Posterior cingulate gyrus (tissue), 11 donors: ENCODE results near the gene LDLRAD4.
A peak's percentile ranks its signal among the peaks of the same experiment; 100 is the strongest.

Experiments
- DNase-seq, 10 donors: peaks; one replicate each; pipeline versions ENCODE4 v3.0.0 to v3.0.0-alpha.2; 2020 to 2021; ENCODE audit warnings: mixed read lengths in 3 of 10
- intact Hi-C: fragments of 100-400 bp; cut with DNase I; formaldehyde crosslinking; loops from one replicate; pipeline ENCODE4 v1.15.1; 2023

LDLRAD4 gene

DNA sequence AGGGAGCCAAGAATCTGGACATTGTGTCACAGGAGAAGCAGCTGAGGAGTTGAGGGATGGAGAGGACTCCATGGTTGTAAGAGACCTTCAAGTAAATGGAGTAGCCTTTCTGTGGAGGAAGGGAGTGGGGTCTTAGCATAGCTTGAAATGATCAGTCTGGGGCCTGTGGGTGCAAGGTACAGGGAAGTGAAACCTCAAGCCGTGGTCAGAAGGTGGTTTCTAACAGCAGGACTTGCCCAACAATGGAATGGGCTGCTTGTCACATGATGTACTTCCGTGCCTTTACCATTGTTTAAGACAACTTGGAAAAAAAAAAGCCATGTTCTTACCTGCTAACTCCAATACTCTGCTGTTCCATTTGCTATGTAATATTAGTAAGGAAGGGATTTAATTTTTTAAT lies 140.7 kb downstream of the LDLRAD4 start:
- no peak for DNase-seq
- intact Hi-C loops: no loop called here

DNA sequence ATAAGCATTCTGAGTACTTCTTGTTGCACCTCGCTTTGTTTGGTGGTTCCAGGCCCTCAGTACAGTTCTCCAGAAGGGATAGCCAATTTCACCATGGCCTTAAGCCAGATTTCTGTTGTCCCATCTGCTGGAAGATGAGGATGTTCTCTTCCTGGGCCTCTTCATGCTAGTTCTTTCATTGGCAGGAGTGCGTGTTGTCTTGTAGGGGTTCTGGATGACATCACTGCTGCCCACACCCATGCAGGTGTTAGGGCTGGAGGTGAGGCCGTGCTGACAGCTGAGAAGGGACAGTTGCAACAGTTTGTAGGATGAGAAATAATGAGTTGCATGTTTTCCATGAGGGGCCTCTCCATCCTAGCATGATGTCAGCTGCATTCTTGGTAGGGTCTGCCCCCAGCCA lies 142.9 kb downstream of the LDLRAD4 start:
- intact Hi-C loops: no loop called here
- peak in 1 of 10 donors; percentile 60 for DNase-seq

DNA sequence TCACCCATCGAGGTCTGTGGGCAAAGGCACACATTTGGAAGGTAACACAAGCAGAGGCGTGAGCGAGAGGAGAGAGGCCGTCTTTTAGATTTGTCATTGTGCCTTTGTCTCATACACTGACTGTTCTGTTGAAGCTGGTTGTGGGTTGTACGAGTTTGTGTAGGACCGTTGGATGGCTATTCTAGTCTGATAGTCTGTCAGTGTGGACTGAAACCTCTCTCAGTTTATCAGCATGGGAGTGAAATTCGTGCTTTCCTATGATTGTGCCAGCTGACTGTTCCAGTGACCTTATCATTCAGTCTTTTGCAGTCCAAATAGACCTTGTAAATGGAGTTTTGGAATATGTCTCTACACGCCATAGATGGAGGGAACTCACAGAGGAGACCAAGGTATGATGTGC lies 143.5 kb downstream of the LDLRAD4 start:
- intact Hi-C loops: no loop called here
- DNase-seq: no peak

DNA sequence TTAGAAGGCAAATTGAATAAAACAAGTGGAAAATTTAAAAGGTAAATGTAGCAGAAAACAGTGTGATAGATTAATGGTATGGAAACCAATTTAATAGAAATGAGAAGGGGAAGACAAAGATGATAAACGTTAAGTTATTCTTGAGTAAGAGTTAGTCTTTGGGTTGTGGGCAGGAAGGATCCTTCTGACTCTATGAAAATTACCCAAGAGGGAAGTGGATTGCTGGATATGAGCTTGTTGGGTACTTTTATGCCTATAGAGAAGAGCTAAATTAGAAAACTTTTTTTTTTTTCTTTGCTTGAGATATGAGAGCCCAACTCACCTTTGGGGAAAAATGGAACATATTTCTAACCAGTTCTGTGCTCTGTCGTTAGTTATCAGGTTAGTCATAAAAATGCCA lies 144.0 kb downstream of the LDLRAD4 start:
- intact Hi-C loops: no loop called here
- no peak for DNase-seq

DNA sequence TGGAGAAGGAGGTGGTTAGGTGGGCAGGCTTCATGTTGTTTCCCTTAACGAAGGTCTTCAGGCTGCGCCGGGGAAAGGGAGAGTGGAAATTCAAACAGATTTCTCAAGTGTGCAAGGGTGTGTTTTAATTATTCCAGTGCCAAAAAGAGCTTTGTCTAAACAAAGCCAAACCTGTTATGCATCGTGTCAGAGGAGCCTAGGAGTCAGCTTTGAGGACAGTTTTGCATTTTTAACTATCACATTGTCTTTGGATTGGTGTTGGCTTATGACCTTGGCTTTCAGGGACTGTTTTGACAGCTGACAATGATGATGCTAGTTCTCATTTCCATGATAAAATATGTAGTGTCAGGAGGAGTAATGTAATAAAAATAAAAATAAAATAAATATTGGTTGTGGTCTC lies 144.8 kb downstream of the LDLRAD4 start:
- intact Hi-C loops: no loop called here
- DNase-seq: no peak

DNA sequence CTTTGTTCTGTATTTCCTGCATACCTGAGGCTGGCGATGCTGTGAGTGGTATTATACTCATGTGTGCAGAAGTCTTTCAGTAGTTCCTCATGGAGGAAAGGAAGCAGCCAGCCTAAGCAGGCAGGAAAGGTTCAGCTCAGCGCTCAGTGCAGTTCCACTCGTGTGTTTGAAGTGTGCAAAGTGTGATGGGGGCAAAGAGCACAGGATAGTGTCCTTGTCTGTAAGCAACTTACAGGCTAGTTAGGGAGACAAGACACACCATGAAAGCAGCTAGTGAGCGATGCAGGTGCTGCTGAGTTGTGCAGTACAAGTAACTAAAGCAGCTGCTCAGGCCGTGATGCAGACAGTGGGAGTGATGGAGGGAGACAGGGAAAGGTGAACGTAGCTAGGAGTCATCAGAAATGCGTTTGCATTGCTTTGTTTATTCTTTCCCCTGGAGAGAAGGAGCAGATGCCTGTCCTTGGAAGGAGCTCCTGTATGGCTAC lies 146.2 kb downstream of the LDLRAD4 start:
- intact Hi-C loops: no loop called here
- DNase-seq: peak in 2 of 10 donors; percentile 74 to 76

DNA sequence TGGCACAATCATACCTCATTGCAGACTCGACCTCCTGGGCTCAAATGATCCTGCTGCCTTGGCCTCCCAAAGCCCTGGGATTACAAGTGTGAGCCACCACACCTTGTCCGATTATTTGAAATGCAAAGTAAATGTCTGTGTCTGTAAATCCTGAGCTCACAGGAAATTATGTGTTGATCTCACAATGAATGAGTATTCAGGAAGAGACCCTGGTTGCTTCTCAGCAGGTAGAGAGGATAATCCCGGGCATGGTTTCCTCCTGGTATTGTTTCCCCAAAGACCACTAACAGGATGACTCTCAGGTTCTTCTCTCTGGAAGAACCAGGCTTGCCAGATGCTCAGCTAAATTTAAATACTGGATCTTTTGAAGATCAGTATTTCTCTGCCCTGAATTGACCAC lies 147.6 kb downstream of the LDLRAD4 start:
- DNase-seq: no peak
- intact Hi-C loops: no loop called here

DNA sequence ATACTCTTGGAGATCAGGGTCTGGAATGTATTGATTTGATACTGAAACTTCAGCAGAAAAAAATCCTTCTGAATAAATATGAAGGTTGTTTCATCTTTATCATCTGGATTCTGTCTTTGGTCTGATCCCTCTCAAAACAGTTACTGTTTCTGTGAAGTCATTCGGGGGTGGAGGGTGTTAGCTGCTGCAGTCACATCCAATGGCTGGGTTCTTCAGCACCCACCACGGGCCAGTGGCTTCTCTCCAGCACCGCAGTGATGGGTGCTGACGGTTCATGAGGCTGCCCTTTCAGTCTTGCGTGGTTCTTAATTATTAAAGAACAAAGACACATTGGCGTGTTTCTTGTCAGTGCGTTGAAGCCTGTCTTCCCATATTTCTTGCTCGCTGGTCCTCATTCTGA lies 148.0 kb downstream of the LDLRAD4 start:
- intact Hi-C loops: no loop called here
- peak in 2 of 10 donors; percentile 74 to 76 for DNase-seq

DNA sequence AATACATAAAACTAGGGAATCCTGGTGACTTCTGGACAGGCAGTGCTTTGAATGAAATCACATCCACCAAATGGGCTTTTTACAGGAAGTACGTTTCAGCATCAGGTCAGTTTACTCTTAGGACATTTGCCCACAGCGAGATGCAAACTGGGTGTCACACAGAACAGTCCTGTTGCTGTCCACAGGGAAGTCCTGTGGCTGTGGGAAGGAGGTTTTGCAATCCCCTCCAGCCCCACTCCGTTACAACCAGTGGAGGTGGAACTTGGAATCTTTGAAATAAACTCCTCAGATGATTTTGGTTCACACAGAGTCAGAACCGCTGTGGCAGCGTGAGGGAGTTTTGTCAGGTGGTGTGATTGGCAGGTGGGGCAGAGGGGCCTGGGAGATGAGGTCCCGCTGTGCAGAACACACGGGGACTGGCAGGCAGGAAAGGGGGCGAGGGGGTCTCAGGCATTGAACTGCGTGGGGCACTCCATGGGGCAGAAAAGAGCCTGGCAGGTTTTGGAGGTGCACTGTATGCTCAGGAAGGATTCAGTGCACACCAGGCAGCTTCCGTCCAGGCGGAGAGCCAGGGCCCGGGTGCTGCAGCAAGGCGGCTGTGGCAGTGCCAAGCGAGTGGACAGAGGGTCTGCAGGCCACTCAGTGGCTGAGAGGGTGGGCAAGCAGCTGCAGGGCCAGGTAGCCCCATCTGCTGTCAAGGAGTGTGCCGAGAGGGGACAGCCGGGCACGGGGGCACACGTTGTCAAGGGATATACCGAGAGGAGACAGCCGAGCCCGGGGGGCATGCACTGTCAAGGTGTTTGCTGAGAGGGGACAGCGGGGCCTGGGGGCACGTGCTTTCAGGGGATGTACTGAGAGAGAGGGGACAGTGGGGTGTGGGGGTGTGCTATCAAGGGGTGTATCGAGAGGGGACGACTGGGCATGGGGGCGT lies 148.7 kb downstream of the LDLRAD4 start:
- DNase-seq: peak in 2 of 10 donors; percentile 72 to 75
- intact Hi-C loops: no loop called here

DNA sequence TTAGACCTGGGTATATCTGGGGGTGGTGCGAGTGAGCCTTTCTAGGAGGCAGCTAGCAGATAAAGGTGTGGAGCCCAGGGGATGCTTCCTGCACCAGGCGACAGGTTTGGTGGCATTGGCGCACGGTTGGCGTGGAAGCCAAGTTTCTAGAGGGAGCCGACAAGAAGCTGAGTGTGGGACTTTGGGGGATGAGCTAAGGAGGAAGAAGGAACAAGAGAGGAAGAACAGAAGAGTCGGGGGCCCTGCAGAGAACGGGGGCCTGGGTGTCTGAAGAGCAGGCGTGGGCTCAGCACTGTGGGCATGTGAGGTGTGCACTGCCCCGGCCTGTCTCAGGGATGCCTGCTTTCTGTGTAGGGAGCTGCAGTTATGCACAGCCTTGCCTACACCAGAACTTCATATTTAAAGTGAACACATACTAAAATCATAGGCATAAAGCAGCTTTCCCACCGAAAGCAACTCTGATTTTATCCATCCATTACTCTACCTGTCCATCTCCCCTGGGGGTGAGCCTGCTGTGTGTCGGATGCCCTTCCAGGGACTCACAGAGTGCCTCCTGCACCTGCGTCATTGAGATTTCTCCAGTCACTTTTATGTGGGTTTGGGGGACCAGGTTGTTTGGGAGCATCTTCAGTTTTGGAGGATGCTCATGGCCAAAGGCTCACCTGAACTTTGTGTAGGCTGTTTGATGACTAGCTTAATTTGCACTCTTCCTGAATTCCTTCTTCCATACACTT lies 149.7 kb downstream of the LDLRAD4 start:
- intact Hi-C loops: no loop called here
- DNase-seq: peak in 1 of 10 donors; percentile 76

DNA sequence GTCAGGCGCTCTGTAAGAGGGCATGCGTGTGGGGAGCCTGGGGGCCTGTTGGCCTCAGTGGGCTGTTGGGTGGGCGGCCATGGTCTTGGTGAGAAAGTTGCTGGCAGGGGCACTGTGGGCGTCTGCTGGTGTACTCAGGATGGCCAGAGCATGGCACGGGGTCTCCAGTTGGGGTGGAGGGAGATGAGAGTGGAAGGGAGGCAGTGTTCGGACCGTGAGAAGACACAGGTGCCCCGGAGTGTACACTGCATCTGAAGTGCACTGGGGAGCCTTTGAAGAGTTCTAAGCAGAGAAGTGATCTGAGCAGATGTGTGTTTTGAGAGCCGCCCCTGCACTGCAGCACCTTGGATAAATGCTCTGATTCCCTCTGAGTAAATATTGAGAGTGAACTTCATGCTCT lies 150.8 kb downstream of the LDLRAD4 start:
- intact Hi-C loops: no loop called here
- peak in 2 of 10 donors; percentile 60 to 81 for DNase-seq

DNA sequence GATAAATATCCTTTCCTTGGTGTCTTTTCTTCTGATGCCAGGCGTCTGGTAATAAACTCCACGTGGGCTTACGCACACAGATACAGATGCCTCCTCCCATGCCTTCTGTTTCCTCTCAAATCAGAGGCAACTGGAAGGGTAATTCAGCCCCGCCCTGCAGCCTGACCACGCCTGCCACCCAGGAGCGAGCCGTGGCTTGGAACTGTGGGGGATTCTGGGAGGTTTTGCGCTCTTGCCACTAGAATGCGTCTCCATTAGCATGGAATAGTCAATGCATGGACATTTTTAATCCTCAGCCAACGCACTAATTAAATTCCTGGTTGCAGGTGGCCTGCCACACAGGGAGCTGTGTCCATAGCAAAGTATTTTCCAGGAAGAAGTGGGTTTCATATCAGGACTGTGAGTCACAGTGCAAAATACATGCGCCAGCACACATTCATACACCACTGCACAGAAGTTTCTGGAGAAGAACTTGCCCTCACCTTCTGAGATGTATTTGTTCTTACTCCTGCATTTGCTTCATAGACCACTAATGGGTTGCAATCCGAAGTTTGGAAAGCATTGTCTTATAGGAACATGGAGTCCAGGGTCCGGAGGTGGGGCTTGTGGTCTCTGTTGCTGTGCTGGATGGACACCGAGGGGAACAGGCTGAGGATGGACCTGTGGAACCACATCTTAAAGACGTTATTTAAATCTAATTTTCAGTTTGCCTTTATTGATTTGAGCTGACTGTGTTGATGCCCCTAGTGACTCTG lies 151.4 kb downstream of the LDLRAD4 start:
- intact Hi-C loops: no loop called here
- peak in 3 of 10 donors; percentile 73 to 88 (median 75) for DNase-seq

DNA sequence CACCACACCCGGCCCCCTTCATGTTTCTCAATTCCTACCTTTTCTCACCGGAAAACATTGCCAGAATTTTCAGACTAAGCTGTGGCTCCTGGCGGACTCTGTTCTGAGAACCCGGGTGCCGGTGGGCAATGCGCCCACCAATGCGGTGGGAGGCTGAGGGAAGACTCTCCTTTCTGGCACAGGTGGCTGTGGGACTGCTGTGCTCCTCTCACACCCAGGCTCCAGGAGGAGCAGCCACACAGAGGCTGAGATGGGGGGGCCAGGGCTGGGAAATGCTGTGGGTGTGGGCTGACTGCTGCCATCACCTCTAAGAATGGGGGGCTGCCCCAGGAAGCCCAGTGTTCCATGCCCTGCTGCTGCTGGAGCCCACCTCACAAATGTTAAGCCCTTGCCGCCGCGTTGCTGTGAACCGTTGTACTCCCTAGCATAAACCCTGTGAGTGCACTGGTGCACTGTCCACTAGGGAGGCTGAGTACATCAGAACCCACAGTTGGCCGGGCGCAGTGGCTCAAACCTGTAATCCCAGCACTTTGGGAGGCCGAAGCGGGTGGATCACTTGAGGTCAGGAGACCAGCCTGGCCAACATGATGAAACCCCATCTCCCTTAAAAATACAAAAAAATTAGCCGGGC lies 152.6 kb downstream of the LDLRAD4 start:
- intact Hi-C loops: no loop called here
- DNase-seq: peak in 1 of 10 donors; percentile 66

DNA sequence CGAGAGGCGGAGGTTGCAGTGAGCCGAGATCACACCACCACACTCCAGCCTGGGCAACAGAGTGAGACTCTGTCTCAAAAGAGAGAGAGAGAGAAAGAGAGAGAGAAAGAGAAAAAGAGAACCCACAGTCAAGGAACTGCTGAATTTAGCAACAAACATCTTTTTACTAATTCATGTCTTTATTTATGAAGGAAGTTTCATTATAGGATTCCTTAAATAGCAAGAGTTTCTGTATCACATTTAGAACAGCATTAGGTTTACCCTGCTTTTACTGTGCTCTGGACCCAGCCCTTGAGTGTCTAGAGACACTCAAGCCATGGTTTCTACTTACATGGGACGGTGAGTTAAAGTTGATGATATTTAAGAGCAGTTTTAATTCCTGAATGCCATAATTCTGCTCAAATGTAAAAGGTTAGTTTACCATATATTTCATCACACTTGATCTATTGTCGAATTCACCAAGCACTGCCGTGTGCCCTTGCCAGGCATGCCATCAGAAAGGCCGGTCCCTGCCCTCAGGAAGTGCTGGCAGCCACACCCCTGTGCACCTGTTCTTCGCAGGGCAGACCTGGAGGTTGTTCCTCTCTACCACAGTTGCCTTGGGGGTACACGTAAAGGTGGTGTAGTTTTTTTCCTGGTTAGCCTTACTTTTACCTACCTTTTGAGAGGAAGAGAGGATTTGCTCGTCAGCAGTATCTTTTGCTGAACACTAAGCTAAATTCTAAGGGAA lies 153.3 kb downstream of the LDLRAD4 start:
- intact Hi-C loops: no loop called here
- peak in 1 of 10 donors; percentile 49 for DNase-seq

DNA sequence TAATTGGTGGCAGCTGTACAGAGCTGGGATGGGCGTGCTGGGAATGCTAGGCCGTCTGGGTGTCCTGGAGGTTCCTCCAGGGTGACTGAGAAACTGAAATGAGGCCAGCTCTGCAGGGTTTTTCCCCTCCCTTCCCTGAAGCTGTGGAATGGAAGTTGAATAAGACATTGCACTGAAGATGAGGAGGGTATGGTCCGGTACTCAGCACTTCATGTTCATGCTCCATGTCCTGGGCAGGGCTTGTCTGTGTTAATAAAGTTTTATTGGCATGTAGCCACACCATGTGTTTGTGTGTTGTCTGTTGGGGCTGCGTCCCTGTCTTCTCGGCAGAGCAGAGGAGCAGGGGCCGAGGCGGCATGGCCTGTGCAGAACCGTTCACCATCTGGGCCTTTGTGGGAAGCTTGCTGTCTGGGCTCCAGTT lies 154.0 kb downstream of the LDLRAD4 start:
- DNase-seq: peak in 1 of 10 donors; percentile 85
- intact Hi-C loops: no loop called here

DNA sequence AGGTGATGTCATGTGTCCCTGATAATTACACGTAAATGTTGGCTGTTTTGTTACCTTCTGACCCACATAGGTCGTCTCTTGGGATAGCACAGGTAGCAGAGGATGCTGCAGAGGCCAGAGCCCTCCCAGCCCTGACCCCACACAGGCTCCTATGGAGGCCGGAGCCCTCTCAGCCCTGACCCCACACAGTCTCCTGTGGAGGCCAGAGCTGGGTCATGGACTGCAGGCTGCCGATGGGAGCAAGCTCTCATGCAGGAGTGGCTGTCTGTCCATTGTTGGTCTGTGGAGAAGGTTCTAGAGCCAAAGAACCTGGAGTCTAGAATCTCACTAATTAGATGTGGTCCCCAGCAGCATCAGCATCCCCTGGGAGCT lies 155.5 kb downstream of the LDLRAD4 start:
- intact Hi-C loops: no loop called here
- peak in 1 of 10 donors; percentile 46 for DNase-seq

DNA sequence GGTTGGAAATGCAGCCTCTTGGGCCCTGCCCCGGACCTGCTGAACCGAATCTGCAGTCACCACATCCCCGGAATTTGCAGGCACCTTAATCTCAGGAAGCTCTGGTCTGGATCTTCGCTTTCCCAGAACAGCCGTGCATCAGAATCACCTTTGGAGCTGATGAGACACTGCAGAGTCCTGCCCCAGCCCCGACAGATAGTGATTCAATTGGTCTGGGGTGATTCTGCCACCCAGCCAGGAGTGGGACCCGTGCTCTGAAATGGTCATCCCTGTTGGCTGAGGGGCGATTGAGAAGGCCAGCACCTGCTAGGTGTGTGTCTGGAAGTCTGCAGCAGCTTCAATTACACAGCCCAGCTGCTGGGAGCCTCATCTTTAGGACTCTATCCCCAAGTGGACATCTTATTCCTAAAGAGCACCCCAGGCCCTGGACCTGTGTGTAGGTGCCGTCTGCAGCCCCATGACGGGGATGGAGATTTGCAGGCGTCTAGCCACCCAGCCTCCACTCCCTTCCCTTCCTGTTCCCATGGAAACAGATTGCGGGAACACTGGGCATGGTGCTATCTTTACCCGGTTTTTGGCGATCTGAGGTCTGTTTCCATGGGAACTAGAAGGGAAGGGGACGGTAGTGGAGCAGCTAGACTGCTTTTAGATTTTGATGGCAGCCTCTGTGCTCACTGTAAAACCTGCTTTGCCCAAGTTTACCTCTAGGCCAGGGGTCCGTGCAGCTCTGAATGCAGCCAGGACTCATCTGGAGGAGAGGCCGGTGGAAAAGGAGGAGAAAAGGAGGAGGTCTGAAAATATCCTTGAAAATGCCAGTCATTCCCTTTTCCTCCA lies 156.1 kb downstream of the LDLRAD4 start:
- DNase-seq: peak in 8 of 10 donors; percentile 58 to 96 (median 73)
- intact Hi-C loops: loop anchor here (5.0 kb wide), 1 partner anchor 157 kb away; the partner anchor contains the start of gene LDLRAD4
